ENCODE results near the gene GPR17.

- TF ChIP-seq CTCF (IDR thresholded peaks at IDR 0.05; ENCODE audit: low read depth, low read length, poor library complexity, severe bottlenecking) (no peak), EZH2phosphoT487 (IDR thresholded peaks at IDR 0.05; ENCODE audit: borderline replicate concordance, low read length) (no peak)
Measured at GRCh38 chr2:127656569-127657231, 10.7 kb downstream of the GPR17 start.

Measured in DOHH2 (cell line).